PFSK-1 (cell line): Measurements from ENCODE around the gene MAP3K4.

Experiments used
- POLR2AphosphoS5 ChIP-seq: IDR thresholded peaks from 2 replicates; pipeline ENCODE4 v1.6.1; 2012; ENCODE audit warnings: low read depth, mild to moderate bottlenecking, control low read depth, low read length, moderate library complexity
- REST ChIP-seq, 2 experiments: IDR thresholded peaks; 2 replicates each; pipeline versions ENCODE4 v1.6.1 to v1.8.0; 2011 to 2012; ENCODE audit warnings: low read depth in 2 of 2, low read length in 2 of 2, control low read depth in 1 of 2, inconsistent platforms in 1 of 2, mild to moderate bottlenecking in 1 of 2, moderate library complexity in 1 of 2; ENCODE audit not compliant: insufficient read depth in 1 of 2
- SIN3A ChIP-seq: IDR thresholded peaks from 2 replicates; pipeline ENCODE4 v1.6.1; 2012; ENCODE audit warnings: mild to moderate bottlenecking, low read length, moderate library complexity, borderline replicate concordance; ENCODE audit not compliant: insufficient read depth
- TAF1 ChIP-seq: IDR thresholded peaks from 2 replicates; pipeline ENCODE4 v1.6.1; 2012; ENCODE audit warnings: low read length, control low read depth, borderline replicate concordance; ENCODE audit not compliant: insufficient read depth

- TF ChIP-seq POLR2AphosphoS5 (no peak), REST (IDR thresholded peaks at IDR 0.05; ENCODE audit: insufficient read depth in 1 of 2, low read depth in 2 of 2, low read length in 2 of 2) (no peak), SIN3A (no peak), TAF1 (no peak)
Observed at GRCh38 chr6:161103475-161103874, 111.9 kb downstream of the MAP3K4 start.
